Body of pancreas (tissue), 4 donors: ENCODE data around the gene PRR5L. TPM values are rescaled to one million over a fixed set of nuclear protein-coding genes. Genes with fewer than 3 reads are reported as not detected.

Source experiments
- ATAC-seq: fragments of 150-250 bp; one replicate; pipeline ENCODE4 v1.9.1; 2016
- DNase-seq, 4 donors: peaks; one replicate each; pipeline ENCODE4 v3.0.0-alpha.2; 2019
- H3K27ac ChIP-seq, 4 donors: fragments of 200-600 bp; sonication (generic); 1 replicate in 3 of 4; 2 replicates in 1 of 4; pipeline versions ENCODE4 v1.5.1 to v1.6.1; 2016 to 2019; ENCODE audit warnings: mild to moderate bottlenecking in 1 of 4, mixed read lengths in 1 of 4, moderate library complexity in 1 of 4
- H3K27me3 ChIP-seq, 2 donors: fragments of 200-600 bp; sonication (generic); one replicate each; pipeline ENCODE4 v1.6.0; 2016; ENCODE audit warnings: mild to moderate bottlenecking in 1 of 2
- H3K36me3 ChIP-seq, 2 donors: fragments of 200-600 bp; sonication (generic); replicated peaks in 1 of 2; 2 replicates each; pipeline ENCODE4 v1.5.1; 2016; ENCODE audit warnings: low read depth in 2 of 2; ENCODE audit not compliant: insufficient read depth in 1 of 2
- H3K4me1 ChIP-seq: fragments of 200-600 bp; sonication (generic); one replicate; pipeline ENCODE4 v1.6.0; 2016
- H3K4me3 ChIP-seq, 2 donors: fragments of 200-600 bp; sonication (generic); 1 replicate in 1 of 2; 2 replicates in 1 of 2; pipeline ENCODE4 v1.5.1; 2016 to 2019
- H3K9me3 ChIP-seq, 3 donors: fragments of 200-600 bp; sonication (generic); 1 replicate in 2 of 3; 2 replicates in 1 of 3; pipeline ENCODE4 v1.5.1; 2016
- POLR2A ChIP-seq, 3 donors: fragments of 450-650 bp; IDR thresholded peaks; one replicate each; pipeline ENCODE4 v1.6.1; 2016; ENCODE audit warnings: antibody characterized with exemption in 3 of 3, mild to moderate bottlenecking in 2 of 3
- WGBS, 2 donors: methylation state at CpG; one replicate each; pipeline ENCODE4 v1.1.5; 2017; 5-methylcytosine and 5-hydroxymethylcytosine counted together
- intact Hi-C: fragments of 100-400 bp; cut with DNase I; formaldehyde crosslinking; loops from one replicate; pipeline ENCODE4 v1.15.1; 2023
- total RNA-seq, 2 donors: library from RNA; depleted of rRNA; stranded (reverse); fragments of >200 nt; gene quantifications; one replicate each; pipeline ENCODE4 v1.1.0, GENCODE V29; 2016
- TF ChIP-seq, protein P1 (sequence below), 7 experiments: fragments of 450-650 bp in 4 of 7; fragments of 200-600 bp in 3 of 7; sonication (generic) in 3 of 7; IDR thresholded peaks; one replicate each; pipeline ENCODE4 v1.5.1; 2016 to 2019; ENCODE audit warnings: antibody characterized with exemption in 7 of 7

Gene PRR5L
- total RNA-seq, 2 donors from 2014 or later = 2.6 to 3.0 TPM

DNA sequence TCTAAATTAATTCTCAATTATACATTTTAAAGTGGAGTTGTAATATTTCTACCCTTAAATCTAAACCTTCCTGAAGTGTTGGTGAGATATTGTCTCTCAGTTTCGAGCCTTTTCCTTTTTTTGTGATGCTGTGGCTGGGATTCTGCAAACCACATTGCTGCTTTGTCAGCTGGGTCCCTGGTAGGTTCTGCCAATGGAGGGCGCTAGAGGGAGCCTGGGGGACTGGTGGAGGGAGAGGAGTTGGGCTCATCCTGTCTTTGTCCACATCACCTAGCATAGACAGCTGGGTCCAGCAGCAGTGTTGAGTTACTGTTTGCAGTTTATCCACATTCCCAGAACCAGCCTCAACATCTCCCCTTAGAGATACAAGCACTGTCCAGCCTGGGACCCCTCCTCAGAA is 173.0 kb downstream of the PRR5L start:
- WGBS, 2 donors = 47 to 51% methylated on average over 2 of the region's 2 CpGs
- no peak overlapping the region for H3K27ac ChIP-seq
- no peaks in the 10 kb centered on the region for H3K36me3 ChIP-seq
- H3K9me3 ChIP-seq = no peaks in the 10 kb centered on the region
- H3K4me1 ChIP-seq = peaks cover 14% of the 10 kb centered on the region
- no peak overlapping the region for H3K4me3 ChIP-seq
- intact Hi-C loops = loop anchor here (10.0 kb wide), 1 partner anchor 174 kb away; the partner anchor contains the start of gene PRR5L
- no peak for ATAC-seq
- DNase-seq = no peak
- no peak for TF ChIP-seq POLR2A (IDR thresholded peaks at IDR 0.05)
- TF ChIP-seq, protein P1, sequence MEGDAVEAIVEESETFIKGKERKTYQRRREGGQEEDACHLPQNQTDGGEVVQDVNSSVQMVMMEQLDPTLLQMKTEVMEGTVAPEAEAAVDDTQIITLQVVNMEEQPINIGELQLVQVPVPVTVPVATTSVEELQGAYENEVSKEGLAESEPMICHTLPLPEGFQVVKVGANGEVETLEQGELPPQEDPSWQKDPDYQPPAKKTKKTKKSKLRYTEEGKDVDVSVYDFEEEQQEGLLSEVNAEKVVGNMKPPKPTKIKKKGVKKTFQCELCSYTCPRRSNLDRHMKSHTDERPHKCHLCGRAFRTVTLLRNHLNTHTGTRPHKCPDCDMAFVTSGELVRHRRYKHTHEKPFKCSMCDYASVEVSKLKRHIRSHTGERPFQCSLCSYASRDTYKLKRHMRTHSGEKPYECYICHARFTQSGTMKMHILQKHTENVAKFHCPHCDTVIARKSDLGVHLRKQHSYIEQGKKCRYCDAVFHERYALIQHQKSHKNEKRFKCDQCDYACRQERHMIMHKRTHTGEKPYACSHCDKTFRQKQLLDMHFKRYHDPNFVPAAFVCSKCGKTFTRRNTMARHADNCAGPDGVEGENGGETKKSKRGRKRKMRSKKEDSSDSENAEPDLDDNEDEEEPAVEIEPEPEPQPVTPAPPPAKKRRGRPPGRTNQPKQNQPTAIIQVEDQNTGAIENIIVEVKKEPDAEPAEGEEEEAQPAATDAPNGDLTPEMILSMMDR (IDR thresholded peaks at IDR 0.05) = no peak
- no peaks in the 10 kb centered on the region for H3K27me3 ChIP-seq

DNA sequence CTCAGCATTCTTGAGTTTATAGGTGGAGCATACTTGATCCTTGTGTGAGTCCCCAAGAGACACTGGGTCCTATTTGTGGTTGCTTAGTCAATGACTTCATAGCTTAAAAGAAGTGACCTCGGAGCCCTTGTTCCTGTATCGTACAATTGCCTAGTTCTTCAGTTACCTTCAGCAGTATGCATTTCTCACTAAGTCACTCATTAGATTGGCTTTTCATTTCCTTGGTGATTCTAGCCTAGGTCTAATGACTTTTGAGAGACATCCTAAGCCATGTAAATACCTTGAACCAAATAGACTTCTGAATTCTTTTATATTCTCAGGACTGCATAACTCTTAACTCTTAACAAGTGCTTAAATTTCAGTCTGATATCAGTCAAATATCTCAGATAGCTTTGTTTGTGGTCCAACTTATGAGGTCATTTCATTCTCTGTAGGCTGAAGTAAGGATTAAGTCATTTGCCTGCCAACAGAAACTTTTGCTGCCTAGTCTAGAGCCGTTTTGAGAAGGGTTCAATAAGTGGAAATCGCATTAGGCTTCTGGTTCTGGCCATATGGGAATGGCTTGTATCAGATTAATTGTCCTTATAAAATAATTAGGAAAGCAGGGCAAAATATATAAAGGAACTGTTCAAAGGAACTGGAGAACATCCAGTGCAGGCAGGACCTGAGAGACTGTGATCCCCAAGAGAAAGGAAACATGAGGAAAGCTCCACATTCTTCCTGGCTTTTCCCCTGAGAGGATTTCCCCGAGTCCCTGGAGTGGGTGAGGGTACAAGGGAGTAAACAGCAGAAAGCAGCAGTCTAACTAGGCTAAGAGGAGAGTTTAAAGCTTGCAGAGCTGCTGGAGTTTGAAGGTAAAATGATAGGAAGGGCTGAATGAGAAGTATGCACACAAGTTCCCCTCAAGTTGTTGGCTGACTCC is 174.1 kb downstream of the PRR5L start:
- Histone ChIP-seq H3K27me3 (no peaks in the 10 kb centered on the region), H3K9me3 (no peaks in the 10 kb centered on the region), H3K27ac (peak overlapping the region in 3 of 4 donors; percentile 6 to 52 (median 46)), H3K4me3 (no peak overlapping the region), H3K4me1 (peaks cover 14% of the 10 kb centered on the region), H3K36me3 (no peaks in the 10 kb centered on the region)
- 48 to 53% methylated on average over 5 of the region's 5 CpGs for WGBS, 2 donors
- DNase-seq (no peak), ATAC-seq (peak; percentile 74)
- TF ChIP-seq, protein P1 (IDR thresholded peaks at IDR 0.05) = no peak
- intact Hi-C loops = loop anchor here (10.0 kb wide), 1 partner anchor 175 kb away; the partner anchor contains the start of gene PRR5L

DNA sequence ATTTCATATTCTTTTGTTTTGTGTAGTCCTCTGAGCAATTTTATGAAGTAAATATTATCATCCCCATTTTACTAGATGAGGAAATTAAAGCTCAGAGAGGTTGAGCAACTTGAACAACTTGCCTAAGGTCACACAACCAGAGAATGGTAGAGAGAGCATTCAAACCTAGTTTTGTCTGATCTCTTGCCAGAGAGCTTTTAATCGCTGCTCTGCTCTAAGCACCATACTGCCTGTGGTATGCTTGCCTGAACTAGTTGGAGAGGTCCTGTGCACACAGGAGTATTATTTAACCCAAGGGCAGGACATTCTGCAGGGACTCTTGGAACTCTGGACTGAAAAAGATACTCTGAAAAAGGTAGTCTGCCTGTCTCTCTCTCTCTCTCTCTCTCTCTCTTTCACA is 175.5 kb downstream of the PRR5L start:
- no peak overlapping the region for H3K27ac ChIP-seq
- H3K9me3 ChIP-seq = no peaks in the 10 kb centered on the region
- TF ChIP-seq, protein P1 (IDR thresholded peaks at IDR 0.05) = no peak
- TF ChIP-seq POLR2A (IDR thresholded peaks at IDR 0.05) = no peak
- no peak for DNase-seq
- peaks cover 14% of the 10 kb centered on the region for H3K4me1 ChIP-seq
- 73 to 94% methylated on average over 1 of the region's 1 CpG for WGBS, 2 donors
- no peaks in the 10 kb centered on the region for H3K27me3 ChIP-seq
- ATAC-seq = no peak
- intact Hi-C loops = no loop called here
- H3K36me3 ChIP-seq = no peaks in the 10 kb centered on the region
- no peak overlapping the region for H3K4me3 ChIP-seq

DNA sequence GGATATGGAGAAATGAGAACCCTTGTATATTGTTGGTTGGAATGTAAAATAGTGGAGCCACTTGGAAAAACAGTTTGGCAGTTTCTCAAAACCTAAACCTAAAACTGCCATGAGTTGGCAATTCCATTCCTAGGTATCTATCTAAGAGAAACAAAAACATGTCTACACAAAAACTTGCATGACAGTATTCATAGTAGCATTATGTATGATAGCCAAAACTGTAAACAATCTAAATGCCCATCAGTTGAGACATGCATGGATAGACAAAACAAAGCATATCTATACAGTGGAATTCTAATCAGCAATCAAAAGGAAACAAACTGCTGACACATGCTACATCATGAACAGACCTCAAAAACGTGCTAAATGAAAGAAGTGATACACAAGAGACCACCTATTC is 179.1 kb downstream of the PRR5L start:
- Histone ChIP-seq H3K4me3 (no peak overlapping the region), H3K9me3 (no peaks in the 10 kb centered on the region), H3K27me3 (no peaks in the 10 kb centered on the region), H3K27ac (no peak overlapping the region), H3K4me1 (peaks cover 6% of the 10 kb centered on the region), H3K36me3 (no peaks in the 10 kb centered on the region)
- ATAC-seq = no peak
- intact Hi-C loops = no loop called here
- no peak for DNase-seq
- 38 to 50% methylated on average over 1 of the region's 1 CpG for WGBS, 2 donors
- TF ChIP-seq, protein P1 (IDR thresholded peaks at IDR 0.05) = no peak
- no peak for TF ChIP-seq POLR2A (IDR thresholded peaks at IDR 0.05)
